Measurements from ENCODE around the gene OCEL1. TPM values are rescaled to one million over a fixed set of nuclear protein-coding genes. Genes with fewer than 3 reads are reported as not detected.

Gene OCEL1
- polyA plus RNA-seq, 1 donor from 2014 or later, result 1.9 TPM

DNA sequence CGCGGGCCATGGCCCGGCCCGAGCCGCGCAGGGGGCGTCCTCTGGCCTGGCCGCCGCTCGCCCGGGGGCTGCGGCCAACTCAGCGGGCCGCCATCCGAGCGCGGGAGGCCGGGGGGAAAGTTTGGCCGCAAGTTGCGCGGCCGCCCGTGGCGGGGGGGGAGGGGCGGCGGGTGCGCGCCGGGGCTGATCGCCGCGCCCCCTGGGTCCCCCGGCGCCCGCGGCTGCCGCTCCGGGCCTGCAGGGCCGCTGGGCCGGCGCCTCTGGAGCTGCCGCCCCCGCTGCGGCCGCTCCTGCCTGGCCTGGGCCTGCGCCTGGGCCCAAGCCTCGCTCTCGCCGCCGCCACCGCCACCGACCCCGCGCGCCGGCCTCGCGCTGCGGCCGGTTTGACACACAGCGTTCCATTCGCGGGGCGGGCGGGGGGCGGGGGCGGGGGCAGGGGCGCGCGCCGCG, 19.5 kb downstream of the OCEL1 start, which contains the start of gene NR2F6:
TSS of gene NR2F6 (minus strand) at position 385 of the 450 bp plus-strand sequence. CDS start 699 bp downstream, outside the sequence.
- H3K9me2 ChIP-seq (ENCODE audit: insufficient read depth, low read length), result no peaks in the 10 kb centered on the region
- H4K20me1 ChIP-seq (ENCODE audit: insufficient read depth), result no peaks in the 10 kb centered on the region
- peak within 1 kb of the TSS; percentile 64 for H3K27ac ChIP-seq (ENCODE audit: low read length)
- no peak for TF ChIP-seq RAD21 (conservative IDR thresholded peaks at IDR 0.05)
- TF ChIP-seq POLR2AphosphoS5 (IDR thresholded peaks at IDR 0.05), result no peak
- no peak for TF ChIP-seq EP300 (conservative IDR thresholded peaks at IDR 0.05; ENCODE audit: poor library complexity, severe bottlenecking)
- TF ChIP-seq, protein P1, sequence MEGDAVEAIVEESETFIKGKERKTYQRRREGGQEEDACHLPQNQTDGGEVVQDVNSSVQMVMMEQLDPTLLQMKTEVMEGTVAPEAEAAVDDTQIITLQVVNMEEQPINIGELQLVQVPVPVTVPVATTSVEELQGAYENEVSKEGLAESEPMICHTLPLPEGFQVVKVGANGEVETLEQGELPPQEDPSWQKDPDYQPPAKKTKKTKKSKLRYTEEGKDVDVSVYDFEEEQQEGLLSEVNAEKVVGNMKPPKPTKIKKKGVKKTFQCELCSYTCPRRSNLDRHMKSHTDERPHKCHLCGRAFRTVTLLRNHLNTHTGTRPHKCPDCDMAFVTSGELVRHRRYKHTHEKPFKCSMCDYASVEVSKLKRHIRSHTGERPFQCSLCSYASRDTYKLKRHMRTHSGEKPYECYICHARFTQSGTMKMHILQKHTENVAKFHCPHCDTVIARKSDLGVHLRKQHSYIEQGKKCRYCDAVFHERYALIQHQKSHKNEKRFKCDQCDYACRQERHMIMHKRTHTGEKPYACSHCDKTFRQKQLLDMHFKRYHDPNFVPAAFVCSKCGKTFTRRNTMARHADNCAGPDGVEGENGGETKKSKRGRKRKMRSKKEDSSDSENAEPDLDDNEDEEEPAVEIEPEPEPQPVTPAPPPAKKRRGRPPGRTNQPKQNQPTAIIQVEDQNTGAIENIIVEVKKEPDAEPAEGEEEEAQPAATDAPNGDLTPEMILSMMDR (IDR thresholded peaks at IDR 0.05; ENCODE audit: poor library complexity, severe bottlenecking), result no peak
- no peak for TF ChIP-seq MXI1 (conservative IDR thresholded peaks at IDR 0.05; ENCODE audit: poor library complexity, severe bottlenecking)
- TF ChIP-seq TAF1 (IDR thresholded peaks at IDR 0.05; ENCODE audit: low read depth), result no peak
- TF ChIP-seq, protein P2, sequence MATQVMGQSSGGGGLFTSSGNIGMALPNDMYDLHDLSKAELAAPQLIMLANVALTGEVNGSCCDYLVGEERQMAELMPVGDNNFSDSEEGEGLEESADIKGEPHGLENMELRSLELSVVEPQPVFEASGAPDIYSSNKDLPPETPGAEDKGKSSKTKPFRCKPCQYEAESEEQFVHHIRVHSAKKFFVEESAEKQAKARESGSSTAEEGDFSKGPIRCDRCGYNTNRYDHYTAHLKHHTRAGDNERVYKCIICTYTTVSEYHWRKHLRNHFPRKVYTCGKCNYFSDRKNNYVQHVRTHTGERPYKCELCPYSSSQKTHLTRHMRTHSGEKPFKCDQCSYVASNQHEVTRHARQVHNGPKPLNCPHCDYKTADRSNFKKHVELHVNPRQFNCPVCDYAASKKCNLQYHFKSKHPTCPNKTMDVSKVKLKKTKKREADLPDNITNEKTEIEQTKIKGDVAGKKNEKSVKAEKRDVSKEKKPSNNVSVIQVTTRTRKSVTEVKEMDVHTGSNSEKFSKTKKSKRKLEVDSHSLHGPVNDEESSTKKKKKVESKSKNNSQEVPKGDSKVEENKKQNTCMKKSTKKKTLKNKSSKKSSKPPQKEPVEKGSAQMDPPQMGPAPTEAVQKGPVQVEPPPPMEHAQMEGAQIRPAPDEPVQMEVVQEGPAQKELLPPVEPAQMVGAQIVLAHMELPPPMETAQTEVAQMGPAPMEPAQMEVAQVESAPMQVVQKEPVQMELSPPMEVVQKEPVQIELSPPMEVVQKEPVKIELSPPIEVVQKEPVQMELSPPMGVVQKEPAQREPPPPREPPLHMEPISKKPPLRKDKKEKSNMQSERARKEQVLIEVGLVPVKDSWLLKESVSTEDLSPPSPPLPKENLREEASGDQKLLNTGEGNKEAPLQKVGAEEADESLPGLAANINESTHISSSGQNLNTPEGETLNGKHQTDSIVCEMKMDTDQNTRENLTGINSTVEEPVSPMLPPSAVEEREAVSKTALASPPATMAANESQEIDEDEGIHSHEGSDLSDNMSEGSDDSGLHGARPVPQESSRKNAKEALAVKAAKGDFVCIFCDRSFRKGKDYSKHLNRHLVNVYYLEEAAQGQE (IDR thresholded peaks at IDR 0.05; ENCODE audit: borderline replicate concordance), result no peak
- TF ChIP-seq SMC3 (conservative IDR thresholded peaks at IDR 0.05; ENCODE audit: poor library complexity), result no peak
- TF ChIP-seq EZH2 (IDR thresholded peaks at IDR 0.05; ENCODE audit: borderline replicate concordance, insufficient read depth, low read length, poor library complexity, severe bottlenecking), result no peak
- no peaks in the 10 kb centered on the region for H3F3A ChIP-seq (ENCODE audit: insufficient read depth, low read length, poor library complexity, severe bottlenecking)
- no peaks in the 10 kb centered on the region for H3K9me3 ChIP-seq (ENCODE audit: low read length)
- H3K4me2 ChIP-seq (ENCODE audit: low read length), result peak within 1 kb of the TSS; percentile 68
- peak within 1 kb of the TSS; percentile 62 for H2AFZ ChIP-seq (ENCODE audit: low read depth, low read length)
- H3K4me3 ChIP-seq (ENCODE audit: low read length), result peak within 1 kb of the TSS; percentile 73
- H3K79me2 ChIP-seq (replicated peaks; ENCODE audit: insufficient read depth, low read length), result peaks cover 13% of the 10 kb centered on the region
- no peaks in the 10 kb centered on the region for H3K36me3 ChIP-seq (ENCODE audit: insufficient read depth, low read length)
- H3K27me3 ChIP-seq (ENCODE audit: insufficient read depth, low read depth, low read length), result no peaks in the 10 kb centered on the region
- H3K9ac ChIP-seq (ENCODE audit: low read length), result peak within 1 kb of the TSS; percentile 89

DNA sequence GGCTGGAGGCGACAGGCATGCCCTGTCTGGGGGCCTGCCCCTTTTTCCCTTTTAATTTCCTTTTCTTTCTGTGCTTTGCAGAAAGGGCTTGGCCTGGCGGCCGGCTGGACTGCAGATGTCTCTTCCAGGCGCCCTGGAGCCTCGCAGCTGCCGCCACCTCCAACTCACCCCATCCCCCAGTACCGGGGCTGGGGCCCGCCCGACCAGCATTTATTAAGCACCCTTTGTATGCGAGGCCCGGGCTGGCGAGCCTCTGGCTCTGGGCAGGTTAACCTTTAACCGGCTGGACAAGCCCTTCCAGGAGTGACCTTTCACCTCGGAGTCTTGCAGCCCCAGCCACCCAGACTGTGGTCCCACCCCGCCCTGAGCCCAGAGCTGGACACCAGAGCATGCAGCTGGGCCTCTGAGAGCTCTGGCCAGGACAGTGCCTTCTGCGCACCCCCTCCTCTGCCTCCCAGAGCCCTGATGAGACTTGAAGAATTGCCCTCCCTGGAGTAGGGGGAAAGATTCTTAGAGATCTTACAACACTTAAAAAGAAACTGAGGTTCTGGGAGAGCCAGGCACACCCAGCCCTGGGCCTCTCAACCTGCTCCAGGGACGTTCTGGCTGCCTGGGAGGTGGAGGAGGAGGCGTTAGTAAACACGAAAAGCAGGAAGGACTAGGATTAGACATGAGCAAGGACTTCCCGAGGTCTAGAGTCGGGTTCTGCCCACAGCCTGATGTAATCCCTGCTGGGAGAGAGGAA, 20.8 kb downstream of the OCEL1 start:
- peak overlapping the region; percentile 64 for H3K27ac ChIP-seq (ENCODE audit: low read length)
- H2AFZ ChIP-seq (ENCODE audit: low read depth, low read length), result peak overlapping the region; percentile 62
- peak overlapping the region; percentile 73 for H3K4me3 ChIP-seq (ENCODE audit: low read length)
- H3K4me2 ChIP-seq (ENCODE audit: low read length), result peak overlapping the region; percentile 68
- H3K79me2 ChIP-seq (replicated peaks; ENCODE audit: insufficient read depth, low read length), result peaks cover 13% of the 10 kb centered on the region
- no peaks in the 10 kb centered on the region for H3F3A ChIP-seq (ENCODE audit: insufficient read depth, low read length, poor library complexity, severe bottlenecking)
- H3K9me3 ChIP-seq (ENCODE audit: low read length), result no peaks in the 10 kb centered on the region
- H3K27me3 ChIP-seq (ENCODE audit: insufficient read depth, low read depth, low read length), result no peaks in the 10 kb centered on the region
- no peaks in the 10 kb centered on the region for H4K20me1 ChIP-seq (ENCODE audit: insufficient read depth)
- TF ChIP-seq SMC3 (conservative IDR thresholded peaks at IDR 0.05; ENCODE audit: poor library complexity), result no peak
- no peak for TF ChIP-seq TAF1 (IDR thresholded peaks at IDR 0.05; ENCODE audit: low read depth)
- TF ChIP-seq, protein P1 (IDR thresholded peaks at IDR 0.05; ENCODE audit: poor library complexity, severe bottlenecking), result no peak
- TF ChIP-seq EZH2 (IDR thresholded peaks at IDR 0.05; ENCODE audit: borderline replicate concordance, insufficient read depth, low read length, poor library complexity, severe bottlenecking), result no peak
- no peak for TF ChIP-seq MXI1 (conservative IDR thresholded peaks at IDR 0.05; ENCODE audit: poor library complexity, severe bottlenecking)
- no peak for TF ChIP-seq POLR2AphosphoS5 (IDR thresholded peaks at IDR 0.05)
- no peak for TF ChIP-seq RAD21 (conservative IDR thresholded peaks at IDR 0.05)
- TF ChIP-seq EP300 (conservative IDR thresholded peaks at IDR 0.05; ENCODE audit: poor library complexity, severe bottlenecking), result no peak
- TF ChIP-seq, protein P2 (IDR thresholded peaks at IDR 0.05; ENCODE audit: borderline replicate concordance), result no peak
- H3K9ac ChIP-seq (ENCODE audit: low read length), result peak overlapping the region; percentile 89
- H3K36me3 ChIP-seq (ENCODE audit: insufficient read depth, low read length), result no peaks in the 10 kb centered on the region
- H3K9me2 ChIP-seq (ENCODE audit: insufficient read depth, low read length), result no peaks in the 10 kb centered on the region
